Measurements from ENCODE around the gene ST14.
"Not testable (repeated sequence)": the region's sequence is repeated elsewhere in the genome, so short reads cannot be mapped to it uniquely, and the experiment has no call there.

The ST14 gene

GRCh38 chr11:130237282-130238006 is 77.9 kb downstream of the ST14 start:
- no peak for DNase-seq (ENCODE audit: low read depth)

GRCh38 chr11:130241713-130242112 is 82.1 kb downstream of the ST14 start:
- no peak for DNase-seq (ENCODE audit: low read depth)

- DNase-seq (ENCODE audit: low read depth) = no peak
These were observed 84.2 kb downstream of the ST14 start for GRCh38 chr11:130243816-130244215.

DNA sequence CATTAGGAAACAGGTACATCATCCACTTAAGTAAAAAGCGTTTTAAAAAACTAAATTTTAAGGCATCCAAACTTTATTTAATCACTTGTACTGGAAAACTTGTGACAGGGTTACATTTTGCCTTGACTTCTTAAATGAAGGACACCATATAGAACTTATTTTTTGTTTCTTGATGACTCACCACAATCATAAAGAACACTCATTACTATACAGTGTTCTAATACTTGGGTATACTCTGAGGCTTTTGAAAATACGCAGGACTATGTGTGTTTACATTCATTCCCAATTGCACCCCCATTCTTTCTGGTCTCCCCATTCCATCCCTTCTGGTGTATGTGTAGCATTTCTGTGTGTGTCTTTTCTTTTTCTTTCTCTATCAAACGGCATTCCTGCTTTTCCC is 85.3 kb downstream of the ST14 start:
- no peak for DNase-seq (ENCODE audit: low read depth)

DNA sequence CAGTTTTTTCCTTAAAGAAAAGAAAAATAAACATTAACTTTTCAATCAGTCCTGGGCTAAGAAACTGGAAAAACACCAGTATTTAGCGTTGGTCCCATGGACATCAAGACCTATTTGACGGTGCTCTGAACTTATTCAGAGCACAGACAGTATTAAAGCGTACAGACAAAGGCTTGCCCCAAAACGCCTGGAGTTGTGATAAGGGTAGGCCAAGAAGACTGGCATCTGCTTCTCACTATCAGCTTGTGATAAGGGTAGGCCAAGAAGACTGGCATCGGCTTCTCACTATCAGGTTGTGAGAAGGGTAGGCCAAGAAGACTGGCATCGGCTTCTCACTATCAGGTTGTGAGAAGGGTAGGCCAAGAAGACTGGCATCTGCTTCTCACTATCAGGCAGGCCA is 85.8 kb downstream of the ST14 start:
- not testable (repeated sequence) for DNase-seq (ENCODE audit: low read depth)

DNA sequence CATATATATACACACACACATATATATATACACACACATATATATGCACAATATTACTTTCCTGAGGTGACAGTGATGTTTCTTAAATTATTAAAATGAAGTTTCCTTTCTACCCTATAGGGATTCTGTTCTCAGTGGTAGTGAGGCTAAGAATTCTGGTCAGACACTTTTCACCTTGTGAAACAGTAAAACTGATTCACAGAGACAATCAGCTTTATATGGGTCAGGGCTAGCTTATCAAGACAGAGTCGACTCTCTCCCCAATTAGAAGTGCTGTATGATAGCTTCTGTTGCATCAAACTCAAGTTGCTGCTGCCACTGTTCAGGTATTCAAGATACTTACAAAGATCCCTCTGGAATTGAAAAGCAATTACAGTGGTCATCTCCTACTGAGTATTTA is 86.7 kb downstream of the ST14 start:
- no peak for DNase-seq (ENCODE audit: low read depth)

DNA sequence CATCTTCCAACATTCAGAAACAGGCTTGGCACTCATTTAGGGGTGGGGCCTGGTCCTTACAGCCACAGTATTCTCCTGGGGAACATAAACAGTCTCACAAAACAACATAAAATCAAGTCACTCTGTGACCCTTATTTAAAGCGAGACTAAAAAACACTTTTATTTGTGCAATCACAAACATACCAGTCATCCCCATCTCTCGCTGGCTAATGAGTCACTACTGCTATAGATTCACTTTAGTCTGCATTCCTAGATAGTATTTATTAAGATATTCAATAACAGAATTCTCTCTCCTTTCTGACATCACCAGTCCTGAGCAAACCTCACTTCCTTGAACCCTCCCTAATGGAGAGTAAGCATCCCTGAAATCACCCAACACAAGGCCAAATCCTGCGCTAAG is 87.2 kb downstream of the ST14 start:
- DNase-seq (ENCODE audit: low read depth) = peak; percentile 3

DNA sequence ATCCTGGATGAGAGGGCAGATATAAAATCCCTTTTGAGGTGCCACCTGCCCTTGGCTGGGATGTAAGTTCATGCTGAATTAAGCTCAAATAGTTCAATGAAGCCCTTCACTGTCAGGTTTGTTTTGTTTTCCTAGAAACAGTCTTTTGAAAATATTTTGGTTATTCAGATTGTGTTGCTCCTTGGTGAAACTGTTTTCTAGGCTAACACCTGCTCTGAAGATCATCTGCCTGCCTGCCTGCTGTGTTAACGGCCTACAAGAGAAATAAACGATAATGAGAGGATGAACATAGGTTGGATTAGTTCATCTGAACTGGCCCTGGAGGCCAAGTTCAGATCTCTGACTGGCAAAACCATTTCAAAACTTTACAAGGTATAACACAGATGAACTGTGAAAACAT is 87.7 kb downstream of the ST14 start:
- no peak for DNase-seq (ENCODE audit: low read depth)

GRCh38 chr11:130249371-130249770 is 89.8 kb downstream of the ST14 start:
- DNase-seq (ENCODE audit: low read depth) = no peak

DNA sequence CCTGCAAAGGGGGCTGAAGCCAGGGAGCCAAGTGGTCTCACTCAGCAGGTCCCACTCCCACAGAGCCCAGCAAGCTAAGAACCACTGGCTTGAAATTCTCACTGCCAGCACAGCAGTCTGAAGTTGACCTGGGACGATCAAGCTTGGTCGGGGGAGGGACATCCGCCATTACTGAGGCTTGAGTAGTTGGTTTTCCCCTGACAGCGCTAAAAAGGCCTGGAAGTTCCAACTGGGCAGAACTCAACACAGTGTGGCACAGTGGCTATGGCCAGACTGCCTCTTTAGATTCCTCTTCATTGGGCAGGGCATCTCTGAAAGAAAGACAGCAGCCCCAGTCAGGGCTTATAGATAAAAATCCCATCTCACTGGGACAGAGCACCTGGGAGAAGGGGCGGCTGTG is 90.3 kb downstream of the ST14 start:
- DNase-seq (ENCODE audit: low read depth) = not testable (repeated sequence)

DNA sequence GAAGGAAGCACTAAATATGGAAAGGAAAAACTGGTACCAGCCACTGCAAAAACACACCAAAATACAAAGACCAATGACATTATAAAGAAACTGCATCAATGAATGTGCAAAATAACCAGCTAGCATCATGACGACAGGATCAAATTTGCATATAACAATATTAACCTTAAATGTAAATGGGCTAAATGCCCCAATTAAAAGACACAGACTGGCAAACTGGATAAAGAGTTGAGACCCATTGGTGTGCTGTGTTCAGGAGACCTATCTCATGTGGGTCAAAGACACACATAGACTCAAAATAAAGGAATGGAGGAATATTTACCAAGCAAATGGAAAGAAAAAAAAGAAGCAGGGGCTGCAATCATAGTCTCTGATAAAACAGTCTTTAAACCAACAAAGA is 92.2 kb downstream of the ST14 start:
- not testable (repeated sequence) for DNase-seq (ENCODE audit: low read depth)

Measured in fibroblast of gingiva (primary cell).